Peyer's patch (tissue), 4 donors: ENCODE measurements around the gene CXXC4.
A peak's percentile ranks its signal among the peaks of the same experiment; 100 is the strongest.

Source experiments
- CTCF ChIP-seq, 6 experiments: fragments of 450-650 bp in 4 of 6; fragments of 200-600 bp in 2 of 6; sonication (generic) in 1 of 6; IDR thresholded peaks; one replicate each; pipeline ENCODE4 v1.5.1; 2017 to 2019; ENCODE audit warnings: antibody characterized with exemption in 6 of 6, mild to moderate bottlenecking in 3 of 6, moderate library complexity in 1 of 6
- POLR2A ChIP-seq, 2 donors: fragments of 450-650 bp; IDR thresholded peaks; one replicate each; pipeline ENCODE4 v1.5.1; 2017; ENCODE audit warnings: antibody characterized with exemption in 2 of 2, mild to moderate bottlenecking in 2 of 2, moderate library complexity in 2 of 2

GRCh38 chr4:104491481-104492182, 3.1 kb downstream of the CXXC4 start:
- TF ChIP-seq CTCF (IDR thresholded peaks at IDR 0.05): no peak
- TF ChIP-seq POLR2A (IDR thresholded peaks at IDR 0.05): peak in 1 of 2 donors; percentile 5
